NCI-H2227 (cell line): ENCODE data around the gene ATP6V1E1.
"Not testable (repeated sequence)": the region's sequence is repeated elsewhere in the genome, so short reads cannot be mapped to it uniquely, and the experiment has no call there.

Experiments
- DNase-seq: peaks from one replicate; lab custom pipeline; 2025; ENCODE audit not compliant: unreplicated experiment; lab: John Stamatoyannopoulos, UW

Gene ATP6V1E1

DNA sequence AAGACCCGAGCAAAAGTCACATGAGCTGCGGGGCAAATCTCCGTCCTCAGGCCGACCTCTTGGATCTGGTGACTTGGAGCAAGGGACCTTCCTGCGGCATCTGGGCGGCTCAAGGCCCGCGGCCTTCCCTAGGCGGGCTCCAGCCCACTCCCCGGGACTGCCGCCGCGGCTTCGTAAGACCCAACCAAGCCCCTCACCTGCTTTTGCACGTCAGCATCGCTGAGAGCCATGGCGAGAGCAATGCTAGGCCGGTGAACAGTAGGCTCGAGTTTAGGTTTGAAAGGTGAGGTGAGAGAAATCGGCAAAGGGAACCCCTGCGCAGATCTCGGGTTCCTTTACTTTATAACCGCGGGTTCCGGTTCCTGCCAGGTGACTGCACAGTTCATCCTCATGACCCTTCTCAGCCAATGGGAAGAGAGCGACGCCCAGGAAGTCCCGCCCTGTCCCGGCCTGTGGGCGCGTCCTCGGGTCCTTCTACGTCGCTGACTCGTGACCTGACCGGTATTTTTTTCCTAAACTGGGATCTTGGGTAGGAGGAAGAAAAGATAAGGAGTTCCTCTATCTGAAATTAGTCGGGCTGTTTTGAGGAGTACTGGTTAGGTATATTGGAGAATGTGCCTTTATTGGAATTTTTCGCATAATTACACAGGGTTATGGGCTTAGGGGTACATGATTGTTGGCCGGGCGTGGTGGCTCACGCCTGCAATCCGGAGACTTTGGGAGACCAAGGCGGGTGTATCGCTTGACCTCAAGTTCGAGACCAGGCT lies at the start of gene ATP6V1E1:
ATP6V1E1 (minus strand) TSS at position 344 of the 767 bp plus-strand sequence; CDS start at position 230, 114 bp downstream.
- DNase-seq: peak; percentile 96

DNA sequence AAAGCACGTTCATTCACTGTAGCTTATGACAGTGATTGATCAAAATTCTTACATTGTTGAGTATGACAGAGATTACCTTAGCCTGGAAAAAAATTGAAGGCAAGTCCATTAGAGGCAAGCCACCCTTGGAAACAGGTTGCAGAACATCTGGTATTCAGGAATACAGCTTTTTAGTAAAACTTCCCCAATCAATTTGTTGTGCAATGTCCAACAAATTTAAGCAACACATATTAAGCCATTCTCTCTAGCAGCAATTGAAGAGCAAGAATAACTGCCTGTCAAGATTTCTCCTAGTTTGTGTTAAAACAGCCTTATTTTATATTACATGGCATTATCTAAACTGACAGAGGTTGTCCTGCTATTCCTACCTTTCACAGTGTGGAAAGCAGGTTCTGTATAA lies 47.0 kb upstream of the ATP6V1E1 start:
- DNase-seq: no peak

DNA sequence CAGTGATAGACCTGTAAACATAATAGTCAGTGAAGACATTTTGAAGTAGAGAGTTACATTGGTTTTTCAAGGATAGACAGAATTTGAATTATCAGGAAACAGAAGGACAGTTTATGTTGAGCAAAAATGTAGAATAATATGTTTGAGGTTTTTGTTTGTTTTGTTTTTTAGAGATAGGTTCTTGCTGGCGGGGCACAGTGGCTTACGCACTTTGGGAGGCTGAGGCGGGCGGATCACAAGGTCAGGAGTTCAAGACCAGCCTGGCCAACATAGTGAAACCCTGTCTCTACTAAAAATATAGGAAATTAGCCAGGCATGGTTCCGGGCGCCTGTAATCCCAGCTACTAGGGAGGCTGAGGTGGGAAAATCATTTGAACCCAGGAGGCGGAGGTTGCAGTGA lies 45.6 kb upstream of the ATP6V1E1 start:
- no peak for DNase-seq

DNA sequence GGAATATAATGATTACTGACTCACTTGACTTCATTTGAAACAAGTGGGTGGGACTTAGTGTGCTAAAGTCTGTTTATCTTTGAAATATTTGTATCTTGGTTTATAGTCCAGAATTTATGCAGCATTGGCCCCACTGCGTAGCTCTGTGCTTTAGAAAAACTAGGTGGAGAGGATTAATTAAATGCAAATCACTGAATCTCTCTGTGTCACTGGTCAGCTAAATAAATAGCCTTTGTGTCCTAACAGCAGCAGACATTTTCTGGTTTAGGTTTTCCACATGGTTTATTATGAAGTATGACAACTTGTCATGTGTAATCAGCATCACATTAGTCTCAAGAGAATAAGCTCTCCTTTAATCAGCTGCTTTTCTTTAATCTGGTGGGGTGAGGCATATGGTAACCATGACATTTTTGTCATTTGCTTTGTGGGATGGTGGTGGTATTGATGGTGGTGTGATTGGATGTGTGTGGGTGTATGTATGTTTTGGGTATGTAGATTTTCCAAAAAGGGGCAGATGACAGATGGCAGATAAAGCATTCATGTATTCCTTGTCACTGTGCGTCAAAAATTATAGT lies 44.0 kb upstream of the ATP6V1E1 start:
- no peak for DNase-seq

DNA sequence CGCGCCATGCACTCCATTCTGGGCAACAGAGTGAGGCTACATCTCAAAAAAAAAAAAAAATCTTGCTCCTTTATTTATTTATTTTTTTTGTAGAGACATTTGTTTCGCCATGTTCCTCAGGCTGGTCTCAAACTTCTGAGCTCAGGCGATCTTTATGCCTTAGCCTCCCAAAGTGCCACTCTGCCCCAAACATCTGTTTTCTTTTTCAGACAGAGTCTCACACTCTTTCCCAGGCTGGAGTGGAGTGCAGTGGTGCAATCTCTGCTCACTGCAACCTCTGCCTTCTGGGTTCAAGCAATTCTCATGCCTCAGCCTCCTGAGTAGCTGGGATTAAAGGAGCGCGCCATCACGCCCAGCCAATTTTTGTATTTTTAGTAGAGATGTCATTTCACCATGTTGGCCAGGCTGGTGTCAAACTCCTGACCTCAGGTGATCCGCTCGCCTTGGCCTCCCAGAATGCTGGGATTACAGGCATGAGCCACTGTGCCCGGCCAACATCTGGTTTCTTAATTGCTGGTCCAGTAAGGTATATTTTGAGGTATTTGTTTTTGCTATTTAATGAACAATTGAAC lies 43.1 kb upstream of the ATP6V1E1 start:
- DNase-seq: not testable (repeated sequence)

DNA sequence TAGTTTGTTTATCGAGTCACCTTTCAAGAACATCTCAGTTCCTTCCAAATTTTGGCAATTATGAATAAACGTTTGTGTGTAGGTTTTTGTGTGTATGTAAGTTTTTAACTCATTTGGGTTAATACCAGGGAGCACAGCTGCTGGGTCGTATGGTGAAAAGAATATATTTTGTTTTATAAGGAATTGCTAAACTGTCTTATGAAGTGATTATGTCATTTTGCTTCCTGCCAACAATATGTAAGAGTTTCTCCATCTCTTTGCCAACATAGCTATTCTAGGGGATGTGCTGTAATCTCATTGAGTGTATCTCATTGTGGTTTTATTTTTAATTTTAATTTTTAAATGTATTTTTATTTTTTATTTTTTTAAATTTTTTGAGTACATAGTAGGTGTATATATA lies 37.3 kb upstream of the ATP6V1E1 start:
- no peak for DNase-seq

DNA sequence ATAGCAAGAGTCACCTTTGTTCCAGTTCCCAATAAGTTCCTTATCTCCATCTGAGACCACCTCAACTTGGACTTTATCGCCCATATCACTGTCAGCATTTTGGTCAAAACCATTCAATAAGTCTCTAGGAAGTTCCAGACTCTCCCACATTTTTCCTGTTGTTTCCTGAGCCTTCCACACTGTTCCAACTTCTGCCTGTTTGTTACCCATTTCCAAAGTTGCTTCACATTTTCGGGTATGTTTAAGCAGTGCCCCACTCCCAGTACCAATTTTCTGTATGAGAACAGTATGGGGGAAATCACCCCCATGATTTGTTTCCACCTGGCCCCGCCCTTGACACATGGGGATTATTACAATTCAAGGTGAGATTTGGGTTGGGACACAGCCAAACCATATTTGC lies 36.7 kb upstream of the ATP6V1E1 start:
- DNase-seq: no peak

DNA sequence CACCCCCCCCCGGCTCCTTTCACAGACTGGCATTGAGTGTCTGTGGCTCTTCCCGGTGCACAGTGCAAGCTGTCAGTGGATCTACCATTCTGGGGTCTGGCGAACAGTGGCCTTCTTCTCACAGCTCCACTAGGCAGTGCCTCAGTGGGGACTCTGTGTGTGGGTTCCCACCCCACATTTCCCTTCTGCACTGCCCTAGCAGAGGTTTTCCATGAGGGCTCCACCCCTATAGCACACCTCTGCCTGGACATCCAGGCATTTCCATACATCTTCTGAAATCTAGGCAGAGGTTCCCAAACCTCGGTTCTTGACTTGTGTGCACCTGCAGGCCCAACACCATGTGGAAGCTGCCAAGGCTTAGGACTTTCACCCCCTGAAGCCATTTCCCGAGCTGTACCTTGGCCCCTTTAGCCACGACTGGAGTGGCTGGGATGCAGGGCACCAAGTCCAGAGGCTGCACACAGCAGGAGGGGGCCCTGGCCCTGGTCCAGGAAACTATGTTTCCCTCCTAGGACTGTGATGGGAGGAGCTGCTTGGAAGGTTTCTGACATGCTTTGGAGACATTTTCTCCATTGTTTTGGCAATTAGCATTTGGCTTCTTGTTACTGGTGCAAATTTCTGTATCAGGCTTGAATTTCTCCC lies 36.0 kb upstream of the ATP6V1E1 start:
- no peak for DNase-seq

DNA sequence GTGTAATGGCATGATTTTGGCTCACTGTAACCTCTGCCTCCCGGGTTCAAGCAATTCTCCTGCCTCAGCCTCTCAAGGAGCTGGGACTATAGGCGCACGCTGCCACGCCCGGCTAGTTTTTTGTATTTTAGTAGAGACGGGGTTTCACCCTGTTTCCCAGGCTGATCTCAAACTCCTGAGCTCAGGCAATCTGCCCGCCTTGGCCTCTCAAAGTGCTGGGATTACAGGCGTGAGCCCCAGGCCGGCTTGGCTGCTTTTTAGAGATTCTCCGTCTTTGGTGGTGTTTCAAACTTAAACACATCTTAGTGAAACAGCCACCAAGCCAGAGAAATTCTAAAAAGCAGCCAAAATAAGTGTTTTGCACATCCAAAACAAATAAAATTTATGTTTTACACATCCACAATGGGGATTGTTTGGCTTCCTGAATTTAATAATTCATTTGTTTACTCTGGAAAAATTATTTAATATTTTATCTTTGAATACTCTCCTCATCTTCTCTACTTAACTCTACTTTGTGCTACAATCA lies 28.4 kb upstream of the ATP6V1E1 start:
- no peak for DNase-seq

DNA sequence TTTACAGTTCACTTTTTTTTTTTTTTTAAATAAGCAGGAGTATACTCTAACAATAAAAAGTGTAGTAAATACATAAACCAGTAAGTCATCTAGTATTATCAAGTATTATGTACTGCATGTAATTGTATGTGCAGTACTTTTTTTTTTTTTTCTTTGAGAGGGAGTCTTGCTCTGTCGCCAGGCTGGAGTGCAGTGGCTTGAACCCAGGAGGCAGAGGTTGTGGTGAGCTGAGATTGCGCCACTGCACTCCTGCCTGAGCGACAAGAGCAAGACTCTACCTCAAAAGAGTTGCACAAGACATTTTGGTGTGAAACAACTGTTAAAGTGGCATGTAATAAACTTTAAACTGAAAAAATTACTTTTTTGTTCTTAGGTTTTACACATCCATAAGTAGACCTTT lies 26.7 kb upstream of the ATP6V1E1 start:
- no peak for DNase-seq

DNA sequence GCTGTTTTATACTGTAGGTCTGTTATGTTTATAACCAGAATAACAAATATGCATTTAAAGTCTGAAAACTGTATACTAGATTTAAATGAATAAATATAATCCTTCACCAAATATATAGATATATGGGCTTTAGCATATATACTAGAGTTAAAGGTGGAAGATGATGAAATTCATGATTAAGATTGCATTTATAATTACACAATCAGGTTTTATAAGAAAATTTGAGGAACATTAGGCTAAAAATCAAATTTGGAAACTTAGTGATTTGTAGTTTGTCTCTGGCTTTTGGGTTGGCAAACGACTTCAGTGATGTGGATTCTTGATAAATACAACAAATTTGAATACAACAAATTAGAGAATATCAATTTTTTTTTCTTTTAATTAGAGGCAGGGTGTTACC lies 20.0 kb upstream of the ATP6V1E1 start:
- DNase-seq: no peak

DNA sequence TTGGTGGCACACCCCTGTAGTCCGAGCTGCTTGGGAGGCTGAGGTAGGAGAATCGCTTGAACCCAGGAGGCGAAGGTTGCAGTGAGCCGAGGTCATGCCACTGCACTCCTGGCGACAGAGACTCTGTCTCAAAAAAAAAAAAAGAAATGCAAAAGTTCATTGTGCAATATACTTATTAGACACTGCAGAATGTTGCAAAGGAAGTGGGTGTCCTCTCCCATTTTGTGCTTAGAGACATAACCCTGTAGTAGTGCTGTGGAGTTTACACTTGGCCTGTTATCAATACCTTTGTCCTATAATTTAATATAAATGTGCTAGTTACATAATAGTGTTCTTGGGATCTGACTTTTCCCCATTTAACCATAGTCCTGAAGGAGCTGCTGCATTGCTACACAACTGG lies 19.4 kb upstream of the ATP6V1E1 start:
- no peak for DNase-seq

DNA sequence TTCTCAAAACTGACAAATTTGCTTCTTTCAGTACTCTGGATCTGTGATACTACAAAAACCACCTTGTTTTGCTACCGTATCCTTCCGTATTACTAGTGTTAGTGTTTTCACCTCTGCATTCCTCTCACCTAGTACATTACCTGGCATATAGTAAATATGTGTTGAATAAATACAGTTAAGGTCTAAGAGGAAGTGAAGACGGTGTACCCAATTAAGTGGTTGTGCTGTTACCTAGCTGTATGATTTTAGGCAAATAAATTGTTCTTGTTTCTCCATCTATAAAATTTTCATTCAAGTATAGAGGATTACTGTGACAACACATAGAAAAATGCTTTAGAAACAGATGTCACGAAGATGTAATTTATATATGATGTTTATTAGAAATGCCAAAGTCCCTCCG lies 18.9 kb upstream of the ATP6V1E1 start:
- no peak for DNase-seq

DNA sequence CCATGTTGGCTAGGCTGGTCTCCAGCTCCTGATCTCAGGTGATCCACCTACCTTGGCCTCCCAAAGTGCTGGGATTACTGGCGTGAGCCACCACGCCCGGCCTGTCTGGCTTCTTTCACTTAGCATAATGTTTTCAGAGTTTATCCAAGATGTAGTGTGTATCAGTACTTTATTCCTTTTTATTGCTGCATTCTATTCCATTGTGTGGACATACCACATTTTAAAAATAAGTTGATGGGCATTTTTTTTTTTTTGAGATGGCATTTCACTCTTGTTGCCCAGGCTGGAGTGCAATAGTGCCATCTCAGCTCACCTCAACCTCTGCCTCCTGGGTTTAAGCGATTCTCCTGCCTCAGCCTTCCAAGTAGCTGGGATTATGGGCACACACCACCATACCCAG lies 13.8 kb upstream of the ATP6V1E1 start:
- not testable (repeated sequence) for DNase-seq

DNA sequence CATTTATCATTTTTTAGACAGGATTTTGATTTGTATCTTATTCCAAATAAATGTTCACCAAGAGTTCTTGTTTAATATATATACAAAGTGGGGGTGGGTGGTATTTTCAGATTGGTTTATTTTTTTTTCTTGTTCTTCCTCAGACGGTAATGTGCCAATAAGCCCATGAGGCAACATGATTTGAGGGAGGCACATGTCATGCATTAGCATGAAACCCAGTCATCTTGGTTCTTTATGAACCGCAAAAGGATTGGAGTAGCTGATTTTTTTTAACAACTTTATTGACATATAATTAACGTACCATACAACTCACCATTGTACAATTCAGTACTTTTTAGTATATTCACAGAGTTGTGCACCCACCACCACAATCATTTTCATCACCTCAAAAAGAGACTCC lies 12.7 kb upstream of the ATP6V1E1 start:
- DNase-seq: no peak

DNA sequence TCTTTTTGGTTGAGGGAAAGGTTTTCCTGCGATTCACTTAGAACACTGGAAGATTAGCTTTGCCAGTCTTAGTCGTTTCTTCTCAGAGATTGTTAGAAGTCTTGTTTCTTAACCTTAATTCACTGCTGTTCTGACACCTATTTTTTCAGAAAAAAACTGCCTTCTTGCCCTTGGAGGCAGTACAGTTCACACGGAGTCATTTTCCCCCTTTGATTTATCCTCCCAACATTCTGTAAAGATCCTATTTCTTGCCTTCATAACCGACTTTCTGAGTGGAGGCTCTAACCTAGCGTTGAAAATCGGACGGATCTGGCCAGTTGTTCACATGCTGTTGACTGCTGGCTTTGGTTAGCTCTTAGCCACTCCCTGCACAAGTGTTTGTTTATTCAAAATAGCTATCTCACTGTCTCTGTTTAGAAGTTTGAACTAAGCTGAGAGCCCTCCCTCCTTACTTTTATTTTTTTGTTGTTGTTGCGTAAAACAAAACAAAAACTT lies 10.7 kb upstream of the ATP6V1E1 start:
- peak; percentile 49 for DNase-seq

DNA sequence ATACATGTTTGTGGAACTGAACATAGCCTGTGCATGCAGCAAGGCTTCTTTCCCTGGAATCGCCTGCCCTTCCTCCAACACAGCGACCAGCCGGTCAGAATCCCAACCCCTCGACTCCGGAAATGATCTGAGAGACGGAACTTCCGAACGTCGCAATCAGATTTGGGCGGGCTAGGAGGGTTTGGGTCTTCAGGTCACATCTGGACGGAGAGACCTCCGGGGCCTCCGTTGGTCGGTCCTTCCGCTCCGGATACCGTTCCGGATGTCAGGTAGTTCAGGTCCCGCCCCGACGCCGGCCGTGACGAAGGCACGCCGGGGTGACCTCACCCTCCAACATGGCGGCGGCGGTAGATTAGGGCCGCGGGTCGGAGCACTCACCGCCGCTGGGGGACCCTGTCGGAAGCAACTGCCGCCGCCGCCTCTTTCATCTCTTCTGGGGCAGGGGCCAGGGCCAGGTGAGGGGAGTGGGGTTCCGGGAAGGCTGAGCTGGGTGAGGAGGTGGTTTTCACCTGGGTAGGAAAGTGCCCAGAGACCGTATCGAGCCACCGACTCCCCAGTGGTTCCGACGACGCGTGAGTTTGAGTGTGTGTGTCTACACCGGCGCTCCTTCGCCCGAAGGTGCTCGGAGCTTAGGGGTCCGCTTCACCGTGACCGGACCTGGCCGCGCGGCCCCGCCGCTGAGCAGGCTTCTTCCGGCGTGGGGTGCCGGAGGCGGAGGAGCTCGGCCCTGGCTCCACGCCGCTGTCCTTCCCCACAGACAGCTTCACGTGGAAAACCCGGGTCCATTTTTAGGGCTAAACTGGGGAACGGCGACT lies 10.1 kb upstream of the ATP6V1E1 start, which contains the start of gene BCL2L13:
BCL2L13 (plus strand) TSS at position 326 of the 815 bp plus-strand sequence. CDS start 16,955 bp downstream, outside the sequence.
- peak; percentile 95 for DNase-seq

DNA sequence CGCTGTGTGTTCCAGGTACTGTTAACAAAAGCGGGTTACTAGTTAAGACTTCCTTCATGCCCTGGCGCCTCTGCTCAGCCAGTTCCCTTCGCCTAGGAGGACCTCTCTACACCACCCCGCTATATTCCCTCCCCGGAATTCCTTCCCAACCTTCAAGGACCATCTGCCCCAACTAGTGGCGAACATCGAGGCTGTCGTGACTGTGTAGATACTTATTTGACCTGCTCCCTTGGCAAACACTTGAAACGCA lies 9.6 kb upstream of the ATP6V1E1 start:
- DNase-seq: peak; percentile 82

DNA sequence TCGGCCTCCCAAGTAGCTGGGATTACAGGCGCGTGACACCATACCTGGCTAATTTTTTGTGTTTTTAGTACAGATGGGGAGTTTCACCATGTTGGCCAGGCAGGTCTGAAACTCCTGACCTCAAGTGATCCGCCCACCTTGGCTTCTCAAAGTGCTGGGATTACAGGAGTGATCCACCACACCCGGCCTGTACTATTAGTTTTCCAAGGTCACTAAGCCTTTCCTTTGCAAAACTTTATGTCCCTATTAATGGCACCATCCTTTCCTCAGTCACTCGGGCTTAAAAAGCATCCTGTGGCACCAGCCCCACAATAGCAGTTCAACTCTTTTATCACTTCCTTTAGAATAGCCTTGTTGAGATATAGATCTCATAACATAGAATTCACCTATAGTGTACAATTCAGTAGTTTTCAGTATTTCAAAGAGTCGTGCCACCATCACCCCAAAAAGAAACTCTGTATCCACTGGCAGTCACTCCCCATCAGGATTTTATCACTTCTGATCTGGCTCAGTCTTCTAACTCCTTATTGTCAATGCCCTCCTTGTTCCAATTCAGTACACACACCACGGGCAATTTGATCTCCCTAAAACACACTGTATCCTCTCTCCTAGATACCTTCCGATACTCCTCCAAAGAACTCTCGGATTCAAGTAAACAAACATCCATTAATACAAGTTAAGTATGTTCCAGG lies 9.1 kb upstream of the ATP6V1E1 start:
- peak; percentile 61 for DNase-seq

DNA sequence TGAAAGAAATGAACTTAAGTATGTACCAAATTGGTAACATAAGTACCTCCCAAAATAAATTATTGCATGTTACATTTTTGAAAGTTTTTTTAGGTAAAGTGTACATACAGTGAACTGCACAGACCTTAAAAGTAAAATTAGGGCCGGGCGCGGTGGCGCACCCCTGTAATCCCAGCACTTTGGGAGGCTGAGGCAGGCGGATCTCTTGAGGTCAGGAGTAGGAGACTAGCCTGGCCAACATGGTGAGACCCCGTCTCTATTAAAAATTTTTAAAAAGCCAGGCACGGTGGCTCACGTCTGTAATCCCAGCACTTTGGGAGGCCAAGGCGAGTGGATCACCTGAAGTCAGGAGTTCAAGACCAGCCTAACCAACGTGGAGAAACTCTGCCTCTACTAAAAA lies 8.3 kb upstream of the ATP6V1E1 start:
- not testable (repeated sequence) for DNase-seq
